CD4-positive, alpha-beta T cell treated with Interleukin-6 for 4 hours (primary cell): ENCODE measurements around the gene DIS3L2.

Source experiments
- DNase-seq: peaks from one replicate; pipeline ENCODE4 v3.0.0-alpha.2; 2020; ENCODE audit warnings: mixed read lengths

DIS3L2 gene

GRCh38 chr2:232235716-232236115 is 274.2 kb downstream of the DIS3L2 start:
- DNase-seq, result no peak

GRCh38 chr2:232236200-232236599 is 274.7 kb downstream of the DIS3L2 start:
- no peak for DNase-seq

GRCh38 chr2:232237464-232237863 is 276.0 kb downstream of the DIS3L2 start:
- DNase-seq, result peak; percentile 45

- DNase-seq, result no peak
These were observed 276.6 kb downstream of the DIS3L2 start for GRCh38 chr2:232238108-232238507.

GRCh38 chr2:232238596-232238995 is 277.1 kb downstream of the DIS3L2 start:
- no peak for DNase-seq

- no peak for DNase-seq
These were observed 278.6 kb downstream of the DIS3L2 start for GRCh38 chr2:232239951-232240681.

GRCh38 chr2:232240906-232241305 is 279.4 kb downstream of the DIS3L2 start:
- no peak for DNase-seq

- no peak for DNase-seq
These were observed 280.8 kb downstream of the DIS3L2 start for GRCh38 chr2:232242316-232242715.

- no peak for DNase-seq
These were observed 283.6 kb downstream of the DIS3L2 start for GRCh38 chr2:232245111-232245510.

GRCh38 chr2:232246245-232246644 is 284.7 kb downstream of the DIS3L2 start:
- no peak for DNase-seq

- DNase-seq, result no peak
These were observed 287.6 kb downstream of the DIS3L2 start for GRCh38 chr2:232249096-232249495.

GRCh38 chr2:232250246-232251175 is 289.0 kb downstream of the DIS3L2 start:
- DNase-seq, result no peak

- DNase-seq, result no peak
These were observed 293.5 kb downstream of the DIS3L2 start for GRCh38 chr2:232255033-232255432.

- DNase-seq, result no peak
These were observed 298.6 kb downstream of the DIS3L2 start for GRCh38 chr2:232260075-232260474.

- no peak for DNase-seq
These were observed 300.3 kb downstream of the DIS3L2 start for GRCh38 chr2:232261776-232262175.

GRCh38 chr2:232263295-232263694 is 301.8 kb downstream of the DIS3L2 start:
- no peak for DNase-seq

- no peak for DNase-seq
These were observed 302.6 kb downstream of the DIS3L2 start for GRCh38 chr2:232264081-232264480.

GRCh38 chr2:232265329-232265728 is 303.8 kb downstream of the DIS3L2 start:
- no peak for DNase-seq

- no peak for DNase-seq
These were observed 307.2 kb downstream of the DIS3L2 start for GRCh38 chr2:232268636-232269165.

GRCh38 chr2:232269867-232270266 is 308.4 kb downstream of the DIS3L2 start:
- no peak for DNase-seq

- no peak for DNase-seq
These were observed 312.6 kb downstream of the DIS3L2 start for GRCh38 chr2:232273903-232274643.

- DNase-seq, result no peak
These were observed 314.2 kb downstream of the DIS3L2 start for GRCh38 chr2:232275670-232276069.
